Panc1 (cell line): ENCODE results near the gene R3HDM4. TPM values are rescaled to one million over a fixed set of nuclear protein-coding genes. Genes with fewer than 3 reads are reported as not detected.

ENCODE experiments used
- ATAC-seq: fragments of 200-7000 bp; cut with Tn5 transposase; 2 replicates; pipeline ENCODE4 v1.9.1; 2020; ENCODE audit warnings: mild to moderate bottlenecking, moderate library complexity
- BruUV-seq: library from RNA; stranded (reverse); fragments of 400-500 nt; replicated peaks from 2 replicates; lab custom pipeline; 2021; lab: Mats Ljungman, UMichigan
- CTCF ChIA-PET: fragments of 300-600 bp; sonication (Branson Sonifier 250); formaldehyde crosslinking; loops from one replicate; lab custom pipeline; 2022; ENCODE audit warnings: antibody characterized with exemption; lab: Charles Lee
- POLR2A ChIA-PET: fragments of 300-600 bp; sonication (Branson Sonifier 250); formaldehyde crosslinking; loops from one replicate; lab custom pipeline; 2022; ENCODE audit warnings: antibody characterized with exemption; lab: Charles Lee
- DNase-seq: peaks from one replicate; pipeline ENCODE4 v3.0.0-alpha.2; 2010; ENCODE audit warnings: low read depth, low spot score
- H3K27ac ChIP-seq: 2 replicates; pipeline ENCODE4 v1.5.1; 2011; ENCODE audit warnings: mild to moderate bottlenecking, low read length, inconsistent platforms
- H3K27me3 ChIP-seq: fragments of 200-500 bp; sonication (Bioruptor generic); 2 replicates; pipeline ENCODE4 v1.6.0; 2014; ENCODE audit warnings: low read length, inconsistent platforms; ENCODE audit not compliant: control insufficient read depth, insufficient read depth
- H3K36me3 ChIP-seq: fragments of 200-500 bp; sonication (Bioruptor generic); 2 replicates; pipeline ENCODE4 v1.5.1; 2014; ENCODE audit warnings: inconsistent platforms, mild to moderate bottlenecking, low read length, moderate library complexity; ENCODE audit not compliant: control insufficient read depth, insufficient read depth
- H3K4me1 ChIP-seq: 2 replicates; pipeline ENCODE4 v1.5.1; 2011; ENCODE audit warnings: inconsistent platforms, mild to moderate bottlenecking, low read length, moderate library complexity; ENCODE audit not compliant: control insufficient read depth, insufficient read depth
- H3K4me3 ChIP-seq, 2 experiments: 2 replicates each; pipeline ENCODE4 v1.5.1; 2011 to 2012; ENCODE audit warnings: low read depth in 2 of 2, low read length in 2 of 2, mild to moderate bottlenecking in 2 of 2, inconsistent platforms in 1 of 2, moderate library complexity in 1 of 2
- H3K9me3 ChIP-seq: fragments of 200-500 bp; sonication (Bioruptor generic); 2 replicates; pipeline ENCODE4 v1.5.1; 2014; ENCODE audit warnings: low read depth, mild to moderate bottlenecking, inconsistent platforms, low read length, moderate library complexity; ENCODE audit not compliant: control insufficient read depth, insufficient read depth
- POLR2AphosphoS5 ChIP-seq: IDR thresholded peaks from 2 replicates; pipeline ENCODE4 v1.6.1; 2012; ENCODE audit warnings: mild to moderate bottlenecking, low read depth, low read length, moderate library complexity
- SIN3A ChIP-seq: IDR thresholded peaks from 2 replicates; pipeline ENCODE4 v1.6.1; 2012; ENCODE audit warnings: low read depth, mild to moderate bottlenecking, low read length, moderate library complexity, borderline replicate concordance; ENCODE audit not compliant: insufficient read depth
- TCF7L2 ChIP-seq: IDR thresholded peaks from 2 replicates; pipeline ENCODE4 v1.6.1; 2011; ENCODE audit warnings: mild to moderate bottlenecking, low read depth, low read length, inconsistent platforms
- in situ Hi-C: cut with HindIII; loops from 2 replicates; pipeline ENCODE4 v1.10.0; 2016; ENCODE audit warnings: low sequenced_read_pairs, low pct_unique_long_range_greater_than_20kb
- intact Hi-C: fragments of 100-400 bp; cut with micrococcal nuclease; formaldehyde crosslinking; loops from one replicate; pipeline ENCODE4 v1.10.0; 2022; ENCODE audit not compliant: unreplicated experiment
- total RNA-seq: library from RNA; stranded (reverse); gene quantifications from one replicate; pipeline ENCODE4 v1.2.1, GENCODE V29; 2021; ENCODE audit not compliant: unreplicated experiment
- TF ChIP-seq, protein P1 (sequence below), 2 experiments: IDR thresholded peaks; 2 replicates each; pipeline ENCODE4 v1.6.1; 2011 to 2012; ENCODE audit warnings: low read depth in 2 of 2, control low read depth in 1 of 2, low read length in 1 of 2, mild to moderate bottlenecking in 1 of 2, moderate library complexity in 1 of 2; ENCODE audit not compliant: insufficient read depth in 1 of 2
- TF ChIP-seq, protein P2 (sequence below): fragments of 450-650 bp; IDR thresholded peaks from 2 replicates; pipeline ENCODE4 v1.5.1; 2017; ENCODE audit warnings: mild to moderate bottlenecking

The R3HDM4 gene
- total RNA-seq, 1 experiment from 2014 or later: 43.5 TPM

DNA sequence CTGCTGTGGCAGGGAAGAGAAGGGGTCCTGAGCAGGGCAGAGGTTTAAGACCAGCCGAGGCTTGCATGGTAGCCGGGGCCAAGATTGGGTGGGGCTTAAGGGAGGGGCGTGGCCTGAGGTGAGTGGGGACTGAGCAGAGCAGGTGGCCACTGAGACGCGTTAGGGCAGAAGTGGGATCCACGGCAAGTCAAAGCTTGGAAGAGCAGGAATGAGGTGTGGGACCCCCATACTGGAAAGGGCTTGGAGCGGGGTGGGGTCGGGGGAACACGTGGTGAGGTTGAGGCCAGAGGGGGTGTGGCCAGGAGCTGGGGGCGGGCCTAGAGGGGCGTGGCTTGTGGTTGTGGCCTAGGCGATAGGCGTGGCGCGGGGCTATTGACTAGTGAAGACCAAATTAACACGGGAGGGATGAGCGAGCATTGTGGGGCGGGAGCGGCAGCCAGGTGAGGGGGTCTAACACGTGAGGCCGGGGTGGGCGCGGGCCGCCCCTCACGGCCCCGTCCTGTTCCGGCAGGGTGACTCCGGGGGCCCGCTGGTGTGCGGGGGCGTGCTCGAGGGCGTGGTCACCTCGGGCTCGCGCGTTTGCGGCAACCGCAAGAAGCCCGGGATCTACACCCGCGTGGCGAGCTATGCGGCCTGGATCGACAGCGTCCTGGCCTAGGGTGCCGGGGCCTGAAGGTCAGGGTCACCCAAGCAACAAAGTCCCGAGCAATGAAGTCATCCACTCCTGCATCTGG, 50.3 kb downstream of the R3HDM4 start:
- TF ChIP-seq POLR2AphosphoS5 (no peak), TCF7L2 (no peak), SIN3A (no peak)
- TF ChIP-seq, protein P1, sequence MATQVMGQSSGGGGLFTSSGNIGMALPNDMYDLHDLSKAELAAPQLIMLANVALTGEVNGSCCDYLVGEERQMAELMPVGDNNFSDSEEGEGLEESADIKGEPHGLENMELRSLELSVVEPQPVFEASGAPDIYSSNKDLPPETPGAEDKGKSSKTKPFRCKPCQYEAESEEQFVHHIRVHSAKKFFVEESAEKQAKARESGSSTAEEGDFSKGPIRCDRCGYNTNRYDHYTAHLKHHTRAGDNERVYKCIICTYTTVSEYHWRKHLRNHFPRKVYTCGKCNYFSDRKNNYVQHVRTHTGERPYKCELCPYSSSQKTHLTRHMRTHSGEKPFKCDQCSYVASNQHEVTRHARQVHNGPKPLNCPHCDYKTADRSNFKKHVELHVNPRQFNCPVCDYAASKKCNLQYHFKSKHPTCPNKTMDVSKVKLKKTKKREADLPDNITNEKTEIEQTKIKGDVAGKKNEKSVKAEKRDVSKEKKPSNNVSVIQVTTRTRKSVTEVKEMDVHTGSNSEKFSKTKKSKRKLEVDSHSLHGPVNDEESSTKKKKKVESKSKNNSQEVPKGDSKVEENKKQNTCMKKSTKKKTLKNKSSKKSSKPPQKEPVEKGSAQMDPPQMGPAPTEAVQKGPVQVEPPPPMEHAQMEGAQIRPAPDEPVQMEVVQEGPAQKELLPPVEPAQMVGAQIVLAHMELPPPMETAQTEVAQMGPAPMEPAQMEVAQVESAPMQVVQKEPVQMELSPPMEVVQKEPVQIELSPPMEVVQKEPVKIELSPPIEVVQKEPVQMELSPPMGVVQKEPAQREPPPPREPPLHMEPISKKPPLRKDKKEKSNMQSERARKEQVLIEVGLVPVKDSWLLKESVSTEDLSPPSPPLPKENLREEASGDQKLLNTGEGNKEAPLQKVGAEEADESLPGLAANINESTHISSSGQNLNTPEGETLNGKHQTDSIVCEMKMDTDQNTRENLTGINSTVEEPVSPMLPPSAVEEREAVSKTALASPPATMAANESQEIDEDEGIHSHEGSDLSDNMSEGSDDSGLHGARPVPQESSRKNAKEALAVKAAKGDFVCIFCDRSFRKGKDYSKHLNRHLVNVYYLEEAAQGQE (IDR thresholded peaks at IDR 0.05; ENCODE audit: insufficient read depth in 1 of 2, low read depth in 2 of 2, low read length in 1 of 2): no peak
- TF ChIP-seq, protein P2, sequence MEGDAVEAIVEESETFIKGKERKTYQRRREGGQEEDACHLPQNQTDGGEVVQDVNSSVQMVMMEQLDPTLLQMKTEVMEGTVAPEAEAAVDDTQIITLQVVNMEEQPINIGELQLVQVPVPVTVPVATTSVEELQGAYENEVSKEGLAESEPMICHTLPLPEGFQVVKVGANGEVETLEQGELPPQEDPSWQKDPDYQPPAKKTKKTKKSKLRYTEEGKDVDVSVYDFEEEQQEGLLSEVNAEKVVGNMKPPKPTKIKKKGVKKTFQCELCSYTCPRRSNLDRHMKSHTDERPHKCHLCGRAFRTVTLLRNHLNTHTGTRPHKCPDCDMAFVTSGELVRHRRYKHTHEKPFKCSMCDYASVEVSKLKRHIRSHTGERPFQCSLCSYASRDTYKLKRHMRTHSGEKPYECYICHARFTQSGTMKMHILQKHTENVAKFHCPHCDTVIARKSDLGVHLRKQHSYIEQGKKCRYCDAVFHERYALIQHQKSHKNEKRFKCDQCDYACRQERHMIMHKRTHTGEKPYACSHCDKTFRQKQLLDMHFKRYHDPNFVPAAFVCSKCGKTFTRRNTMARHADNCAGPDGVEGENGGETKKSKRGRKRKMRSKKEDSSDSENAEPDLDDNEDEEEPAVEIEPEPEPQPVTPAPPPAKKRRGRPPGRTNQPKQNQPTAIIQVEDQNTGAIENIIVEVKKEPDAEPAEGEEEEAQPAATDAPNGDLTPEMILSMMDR: no peak
- Histone ChIP-seq H3K4me3 (no peak overlapping the region), H3K27ac (no peak overlapping the region), H3K27me3 (no peaks in the 10 kb centered on the region), H3K9me3 (no peaks in the 10 kb centered on the region), H3K36me3 (no peaks in the 10 kb centered on the region), H3K4me1 (peaks cover 7% of the 10 kb centered on the region)
- BruUV-seq: TSS peak; percentile 90
- ChIA-PET POLR2A (interaction anchor here (0.7 kb wide), 1 partner anchor 12 kb away, joined by 17 read pairs; no protein-coding TSS in a partner anchor), CTCF (no interaction called here)
- ATAC-seq (peak; percentile 15; the same call in 1 of the 2 replicates), DNase-seq (no peak)
- intact Hi-C loops: no loop called here
- in situ Hi-C loops: no loop called here

DNA sequence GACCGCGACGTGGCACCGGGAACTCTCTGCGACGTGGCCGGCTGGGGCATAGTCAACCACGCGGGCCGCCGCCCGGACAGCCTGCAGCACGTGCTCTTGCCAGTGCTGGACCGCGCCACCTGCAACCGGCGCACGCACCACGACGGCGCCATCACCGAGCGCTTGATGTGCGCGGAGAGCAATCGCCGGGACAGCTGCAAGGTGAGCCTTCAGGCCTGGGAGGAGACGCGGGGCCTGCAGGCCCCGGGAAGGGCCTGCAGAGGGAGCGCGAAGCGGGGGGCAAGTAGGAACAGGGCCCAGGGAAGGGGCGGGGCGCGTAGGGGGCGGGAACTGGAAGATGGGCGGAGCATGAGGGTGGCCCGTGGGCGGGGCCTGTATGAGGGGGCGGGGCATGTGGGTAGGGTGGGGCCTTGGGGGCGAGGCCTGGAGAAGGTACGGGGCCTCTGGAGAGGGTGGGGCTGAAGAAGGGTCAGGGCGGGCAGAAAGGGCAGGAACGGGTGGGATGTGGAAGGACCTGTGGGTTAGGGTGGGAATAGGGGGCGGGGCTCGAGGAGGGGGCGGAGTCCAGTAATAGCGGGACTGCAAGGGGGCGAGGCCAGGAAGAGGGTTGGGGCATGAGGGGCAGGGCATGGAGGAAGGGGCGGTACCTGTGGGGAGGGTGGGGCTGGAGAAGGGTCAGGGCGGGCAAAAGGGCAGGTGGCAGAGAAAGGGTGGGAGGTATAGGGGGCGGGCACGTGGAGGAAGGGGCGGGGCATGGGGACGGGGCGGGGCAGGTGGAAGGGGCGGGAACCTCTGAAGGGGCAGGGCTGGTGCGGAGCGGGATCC, 51.1 kb downstream of the R3HDM4 start:
- Histone ChIP-seq H3K27ac (no peak overlapping the region), H3K36me3 (no peaks in the 10 kb centered on the region), H3K4me3 (no peak overlapping the region), H3K27me3 (no peaks in the 10 kb centered on the region), H3K4me1 (peaks cover 7% of the 10 kb centered on the region), H3K9me3 (no peaks in the 10 kb centered on the region)
- BruUV-seq: no TSS peak
- ATAC-seq: 0 out of 2 replicates have a peak, but pooled peaks have one; percentile 7
- ChIA-PET POLR2A (no interaction called here), CTCF (no interaction called here)
- in situ Hi-C loops: no loop called here
- no peak for DNase-seq
- intact Hi-C loops: no loop called here
- TF ChIP-seq, protein P2: 0 out of 2 replicates have a peak, but pooled peaks have one; percentile 6
- TF ChIP-seq SIN3A (no peak), POLR2AphosphoS5 (no peak)
